Stimulated activated CD4-positive, alpha-beta T cell treated with anti-CD3 and anti-CD28 coated beads, Interleukin-15, amount 100 ng/mL, for 1 hour (primary cell): Measurements from ENCODE around the gene NFE2L1.
"Not testable (repeated sequence)": the region's sequence is repeated elsewhere in the genome, so short reads cannot be mapped to it uniquely, and the experiment has no call there.

Experiments used
- DNase-seq, 2 donors: peaks; one replicate each; pipeline ENCODE4 v3.0.0-alpha.2; 2020; ENCODE audit warnings: low read depth in 1 of 2, low spot score in 1 of 2

The NFE2L1 gene, protein sequence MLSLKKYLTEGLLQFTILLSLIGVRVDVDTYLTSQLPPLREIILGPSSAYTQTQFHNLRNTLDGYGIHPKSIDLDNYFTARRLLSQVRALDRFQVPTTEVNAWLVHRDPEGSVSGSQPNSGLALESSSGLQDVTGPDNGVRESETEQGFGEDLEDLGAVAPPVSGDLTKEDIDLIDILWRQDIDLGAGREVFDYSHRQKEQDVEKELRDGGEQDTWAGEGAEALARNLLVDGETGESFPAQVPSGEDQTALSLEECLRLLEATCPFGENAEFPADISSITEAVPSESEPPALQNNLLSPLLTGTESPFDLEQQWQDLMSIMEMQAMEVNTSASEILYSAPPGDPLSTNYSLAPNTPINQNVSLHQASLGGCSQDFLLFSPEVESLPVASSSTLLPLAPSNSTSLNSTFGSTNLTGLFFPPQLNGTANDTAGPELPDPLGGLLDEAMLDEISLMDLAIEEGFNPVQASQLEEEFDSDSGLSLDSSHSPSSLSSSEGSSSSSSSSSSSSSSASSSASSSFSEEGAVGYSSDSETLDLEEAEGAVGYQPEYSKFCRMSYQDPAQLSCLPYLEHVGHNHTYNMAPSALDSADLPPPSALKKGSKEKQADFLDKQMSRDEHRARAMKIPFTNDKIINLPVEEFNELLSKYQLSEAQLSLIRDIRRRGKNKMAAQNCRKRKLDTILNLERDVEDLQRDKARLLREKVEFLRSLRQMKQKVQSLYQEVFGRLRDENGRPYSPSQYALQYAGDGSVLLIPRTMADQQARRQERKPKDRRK

DNA sequence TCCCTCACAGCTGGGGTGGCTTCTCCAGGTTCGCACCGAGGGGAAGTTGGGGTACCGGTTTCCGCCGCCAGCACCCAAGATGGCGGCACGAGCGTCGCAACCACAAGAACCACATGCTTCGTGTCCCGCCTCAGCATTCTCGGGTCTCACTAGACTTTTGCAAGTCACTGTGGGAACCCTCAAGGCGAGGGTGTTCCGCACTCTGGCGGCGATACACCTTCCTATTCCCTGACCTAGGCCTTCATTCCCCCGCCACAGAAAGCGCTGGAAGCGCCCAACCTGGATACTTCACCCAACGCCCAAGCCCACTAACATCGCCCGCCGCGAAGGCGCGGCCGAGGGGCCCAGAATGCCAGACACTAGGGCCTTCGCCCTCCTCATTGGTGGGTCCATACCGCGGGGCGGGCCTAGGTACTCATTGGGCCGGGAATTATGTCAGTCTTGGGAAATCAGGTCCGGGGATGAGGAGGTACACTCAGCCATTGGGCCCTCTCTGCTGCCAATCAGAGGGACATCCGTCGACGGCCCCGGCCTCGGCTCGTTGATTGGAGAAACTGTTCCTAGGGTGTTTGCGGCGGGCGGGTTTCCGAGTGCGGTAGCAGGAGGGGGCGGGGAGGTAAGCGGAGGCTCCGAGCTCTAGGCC is at the start of gene NFE2L1:
NFE2L1 (plus strand) TSS at position 619 of the 643 bp plus-strand sequence. CDS start 2,760 bp downstream, outside the sequence.
- DNase-seq, result peak; percentile 88 to 96

DNA sequence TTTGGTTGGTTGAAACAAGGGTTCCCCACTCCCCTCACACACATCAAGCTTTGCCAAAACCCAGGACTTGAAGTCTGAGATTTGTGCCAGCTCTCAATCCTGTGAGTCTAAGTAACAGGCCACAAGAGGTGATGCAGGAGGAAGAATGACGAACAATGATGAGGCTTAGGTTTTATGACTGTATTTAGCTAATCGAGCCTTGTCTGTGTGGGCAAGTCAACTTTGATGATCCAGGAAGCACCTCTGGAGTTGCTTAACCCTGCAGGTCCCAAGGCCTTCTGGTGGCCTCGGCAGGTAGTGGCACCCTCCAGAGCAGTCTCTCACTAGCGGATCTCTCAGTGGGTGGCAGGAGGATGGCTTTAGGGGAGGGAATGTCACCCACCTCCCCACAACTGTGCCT is 48.6 kb upstream of the NFE2L1 start:
- no peak for DNase-seq

DNA sequence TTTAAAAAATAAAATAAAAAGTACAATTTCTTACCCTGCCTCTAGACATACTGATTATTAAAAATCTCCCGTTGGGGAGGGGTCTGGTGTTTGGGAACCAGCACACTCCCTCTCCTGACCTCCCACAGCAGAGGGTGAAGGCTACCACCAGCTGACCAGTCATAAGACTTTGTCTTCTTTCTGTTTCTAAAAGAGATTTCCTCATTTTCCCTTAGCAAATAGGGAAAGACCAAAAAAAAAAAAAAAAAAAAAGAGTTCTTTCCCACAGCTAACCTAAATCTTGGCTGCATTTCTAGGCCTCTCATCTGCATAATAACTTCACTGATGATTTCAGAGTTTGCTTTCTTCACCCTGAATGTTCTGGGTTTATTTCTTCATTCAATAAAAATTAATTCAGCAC is 47.0 kb upstream of the NFE2L1 start:
- no peak for DNase-seq

DNA sequence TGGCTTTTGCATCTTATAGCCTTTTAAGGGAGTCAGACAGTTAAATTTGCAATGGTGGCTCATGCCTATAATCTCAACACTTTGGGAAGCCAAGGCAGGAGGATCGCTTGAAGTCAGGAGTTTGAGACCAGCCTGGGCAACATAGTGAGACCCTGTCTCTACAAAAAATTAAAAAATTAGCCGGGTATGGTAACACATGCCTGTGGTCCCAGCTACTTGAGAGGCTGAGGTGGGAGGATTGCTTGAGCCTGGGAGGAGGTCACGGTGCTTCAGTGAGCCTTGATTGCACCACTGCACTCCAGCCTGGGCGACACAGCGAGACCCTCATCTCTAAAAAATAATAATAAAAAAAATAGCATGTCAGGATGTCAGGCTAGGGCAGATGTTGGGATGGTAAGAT is 46.5 kb upstream of the NFE2L1 start:
- not testable (repeated sequence) for DNase-seq

DNA sequence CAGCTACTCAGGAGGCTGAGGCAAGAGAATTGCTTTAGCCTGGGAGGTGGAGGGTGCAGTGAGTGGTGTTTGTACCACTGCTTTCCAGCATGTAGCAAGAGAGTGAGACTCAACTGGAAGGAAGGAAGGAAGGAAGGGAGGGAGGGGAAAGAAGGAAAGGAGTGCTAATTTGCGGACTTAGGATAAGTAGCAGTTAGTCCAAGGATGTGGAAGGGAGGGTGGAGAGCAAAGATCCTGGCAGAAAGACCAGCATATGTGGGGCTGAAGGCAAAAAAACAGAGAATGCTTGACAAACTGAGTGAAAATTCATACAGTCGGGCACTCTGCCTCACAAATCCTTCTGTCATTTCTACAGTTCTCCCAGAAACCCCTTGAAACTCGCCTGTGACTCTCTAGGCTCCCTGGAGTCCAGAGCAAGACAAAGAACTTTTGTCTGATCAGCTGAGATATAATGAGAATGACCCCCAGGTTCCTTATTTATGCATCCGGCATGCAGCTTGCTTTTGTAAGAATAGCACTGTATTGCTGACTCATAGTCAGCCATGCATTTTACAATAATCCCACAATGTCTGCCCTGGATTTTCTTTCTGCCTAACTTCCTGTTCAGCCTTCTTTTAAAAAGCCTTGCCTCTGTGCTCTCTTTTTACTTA is 45.8 kb upstream of the NFE2L1 start:
- no peak for DNase-seq

DNA sequence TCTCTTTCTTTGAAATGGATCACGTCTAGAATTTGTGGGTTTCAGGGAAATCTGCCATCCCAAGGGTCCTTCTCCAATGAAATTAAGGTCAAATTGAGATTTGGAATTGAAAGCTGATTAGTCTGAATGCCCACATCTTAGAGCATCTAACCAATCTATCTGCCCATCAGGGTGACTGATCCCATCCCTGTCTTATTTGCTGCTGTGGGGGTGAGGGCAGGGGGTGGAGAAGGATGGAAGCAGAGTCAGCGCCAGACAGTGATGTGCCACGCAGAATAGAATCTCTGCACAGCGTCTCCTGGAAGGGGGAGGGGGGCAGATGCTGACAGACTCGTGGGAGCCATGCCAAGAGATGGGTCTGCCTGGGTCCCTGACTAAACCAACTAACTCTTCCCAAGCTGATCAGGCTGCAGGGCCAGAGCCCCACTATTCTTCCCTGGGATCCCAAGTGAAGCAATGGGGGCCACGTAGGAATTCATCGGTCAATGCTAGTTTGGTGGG is 45.2 kb upstream of the NFE2L1 start:
- no peak for DNase-seq

DNA sequence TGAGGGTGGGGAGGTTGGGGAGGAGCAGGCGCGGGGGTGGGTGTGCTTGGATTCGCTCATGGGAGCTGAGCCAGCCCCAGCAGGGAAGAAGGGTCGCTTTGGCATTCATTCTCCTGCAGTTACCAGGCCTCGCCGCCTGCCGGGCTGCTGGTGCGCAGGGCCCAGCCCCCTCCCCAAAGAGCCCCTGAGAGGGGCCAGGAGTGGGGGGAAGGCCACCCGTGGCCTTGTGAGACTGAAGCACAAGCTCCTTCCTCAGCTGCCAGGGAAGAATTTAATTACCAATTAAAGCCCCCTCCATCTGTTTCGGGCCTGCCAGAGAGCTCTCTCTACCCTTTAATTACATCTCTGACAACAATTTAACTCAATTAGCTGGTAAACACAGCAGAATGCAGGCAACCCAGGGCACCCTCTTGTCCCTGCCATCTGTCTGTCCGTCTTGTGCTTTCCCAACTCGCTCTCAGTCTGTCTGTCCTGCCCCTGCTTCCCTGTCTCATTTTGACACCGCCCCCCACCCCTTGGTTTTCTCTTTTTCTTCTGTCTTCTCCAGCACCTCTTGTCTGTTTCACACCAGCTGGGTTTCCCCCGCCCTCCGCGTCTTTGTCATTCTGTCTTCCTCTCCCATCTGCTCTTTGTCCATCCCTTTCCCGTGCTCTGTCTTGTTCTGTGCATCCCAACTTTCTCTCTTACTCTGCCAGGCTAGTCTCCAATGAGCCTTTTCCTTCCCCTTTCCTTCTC is 44.6 kb upstream of the NFE2L1 start:
- DNase-seq, result no peak

DNA sequence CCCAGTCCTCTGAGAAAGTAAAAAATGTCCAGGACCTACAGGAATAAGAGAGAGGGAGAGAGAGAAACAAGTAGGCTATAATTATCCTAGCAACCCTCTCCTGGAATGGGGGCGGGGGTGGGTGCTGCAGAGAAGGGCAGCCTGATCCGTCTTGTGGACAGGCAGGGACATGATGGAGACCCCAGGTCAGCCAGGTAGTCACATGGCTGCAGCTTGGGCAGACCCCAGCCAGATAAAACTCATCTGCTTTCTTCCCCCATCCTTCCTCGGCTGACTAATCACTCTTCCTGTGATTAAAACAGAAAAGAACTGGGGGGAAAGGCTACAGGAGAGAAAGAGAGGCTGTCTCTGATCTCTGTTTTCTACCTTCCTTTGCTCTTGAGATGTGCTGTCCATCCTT is 43.2 kb upstream of the NFE2L1 start:
- no peak for DNase-seq

DNA sequence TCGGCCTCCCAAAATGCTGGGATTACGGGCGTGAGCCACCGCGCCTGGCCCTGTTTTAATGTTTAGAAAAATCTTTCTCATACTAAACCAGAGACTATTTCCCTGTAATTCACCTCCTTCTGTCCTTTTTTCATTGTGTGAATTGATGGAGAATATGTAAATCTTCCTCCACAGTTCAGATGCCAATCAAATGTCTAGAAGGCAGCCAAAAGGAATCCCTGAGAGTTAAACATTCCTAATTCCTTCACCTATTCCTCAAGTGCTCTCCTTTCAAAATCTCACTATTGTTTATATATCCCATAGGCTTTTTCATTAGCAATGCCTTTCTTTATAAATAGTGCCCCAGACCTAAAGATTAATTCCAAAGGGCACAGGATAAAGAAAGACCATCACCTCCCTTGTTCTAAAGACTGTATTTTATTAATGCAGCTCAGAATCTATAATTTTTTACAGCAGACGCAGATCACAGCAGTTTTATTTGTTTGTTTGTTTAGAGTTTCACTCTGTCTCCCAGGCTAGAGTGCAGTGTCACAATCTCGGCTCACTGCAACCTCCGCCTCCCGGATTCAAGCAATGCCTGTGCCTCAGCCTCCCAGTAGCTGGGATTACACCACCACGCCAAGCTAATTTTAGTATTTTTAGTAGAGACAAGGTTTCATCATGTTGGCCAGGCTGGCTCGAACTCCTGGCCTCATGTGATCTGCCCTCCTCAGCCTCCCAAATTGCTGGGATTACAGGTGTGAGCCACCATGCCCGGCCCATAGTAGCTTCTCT is 41.0 kb upstream of the NFE2L1 start:
- DNase-seq, result no peak

DNA sequence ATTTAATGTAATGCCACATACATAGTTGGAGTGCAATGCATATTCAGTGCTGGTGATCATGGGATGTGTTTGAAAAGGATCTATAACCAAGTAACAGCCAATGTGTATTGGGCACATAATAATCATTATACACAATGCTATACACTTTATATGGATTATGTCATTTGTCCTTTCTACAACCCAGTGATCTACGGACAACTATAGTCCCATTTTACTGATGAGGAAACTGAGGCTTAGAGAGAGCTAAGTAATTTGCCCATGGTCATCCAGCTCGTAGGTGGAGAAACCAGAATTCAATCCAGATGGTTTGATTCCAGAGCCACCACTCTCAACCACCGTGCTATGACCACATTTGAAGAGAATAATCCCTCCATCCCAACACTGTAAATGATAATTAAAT is 38.0 kb upstream of the NFE2L1 start:
- DNase-seq, result no peak

DNA sequence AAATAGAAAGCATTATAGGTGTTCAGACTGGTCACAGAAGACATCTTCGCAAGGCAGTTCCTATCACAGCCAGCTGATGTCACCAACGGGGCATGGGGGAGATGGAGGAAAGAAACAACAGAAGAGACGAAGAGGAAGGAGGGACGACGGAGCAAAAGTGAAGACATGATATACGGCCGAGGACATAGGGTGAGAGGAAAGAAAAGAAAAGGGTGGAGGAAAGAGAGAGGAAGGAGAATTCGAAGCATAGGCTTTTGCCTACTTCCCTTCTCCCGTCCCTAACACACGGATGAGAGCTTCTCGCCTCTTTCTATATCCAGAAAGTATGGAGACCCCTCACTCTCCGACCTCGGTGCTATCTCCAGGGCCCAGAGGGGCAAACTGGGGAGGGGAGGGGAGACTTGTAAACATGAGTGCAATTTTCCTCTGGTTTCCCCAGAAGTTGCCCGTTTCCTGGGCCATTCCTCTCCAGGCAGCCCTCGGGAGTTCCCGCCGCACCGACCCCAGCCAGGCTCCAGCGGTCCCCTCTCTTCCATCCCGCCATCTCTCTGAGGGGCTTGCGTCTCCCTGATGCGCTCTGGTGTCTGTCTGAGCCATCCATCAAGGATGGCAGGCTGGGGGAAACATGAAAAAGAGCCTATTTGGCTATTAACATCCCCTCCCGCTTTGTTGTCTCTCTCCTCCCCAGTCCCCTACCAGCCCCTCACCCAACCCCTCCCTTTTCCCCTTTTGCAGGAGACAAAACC is 36.6 kb upstream of the NFE2L1 start:
- no peak for DNase-seq

DNA sequence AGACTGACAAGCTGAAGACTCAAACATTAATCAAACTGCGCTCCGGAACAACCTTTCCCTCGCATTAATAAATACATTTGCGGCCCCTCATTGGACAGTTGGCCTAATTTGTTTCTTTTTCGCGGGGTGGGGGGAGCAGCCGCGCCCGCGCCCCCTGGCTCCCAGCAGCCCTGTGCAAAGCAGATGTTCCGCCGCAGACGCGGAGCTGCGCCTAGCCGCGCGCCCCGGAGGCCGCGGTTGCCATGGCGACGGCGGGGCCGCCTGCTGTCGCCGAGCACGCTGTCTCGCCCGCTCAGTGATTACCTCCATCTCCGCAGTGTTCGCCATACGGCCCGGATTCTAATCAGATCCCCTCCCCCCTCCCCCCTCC is 36.0 kb upstream of the NFE2L1 start:
- peak; percentile 29 to 44 for DNase-seq

DNA sequence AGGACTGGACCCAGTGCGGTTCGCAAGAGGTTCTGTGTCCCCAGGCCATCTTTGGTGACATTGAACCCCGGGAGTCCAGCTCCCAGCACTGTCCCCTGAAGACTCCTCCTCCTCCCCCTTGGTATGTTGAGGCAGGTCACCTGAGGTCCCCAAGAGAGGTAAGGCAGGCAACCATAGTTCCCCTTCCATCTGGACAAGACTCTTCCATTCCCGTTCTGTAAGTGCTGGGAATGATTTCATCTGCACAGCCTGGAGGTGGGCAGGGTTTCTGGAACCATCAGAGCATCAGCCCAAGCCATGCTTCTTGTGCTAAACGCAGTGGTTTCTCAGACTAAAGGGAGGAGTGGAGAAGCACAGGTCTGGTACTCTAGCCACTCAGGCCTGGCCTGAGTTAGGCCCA is 35.5 kb upstream of the NFE2L1 start:
- DNase-seq, result no peak

DNA sequence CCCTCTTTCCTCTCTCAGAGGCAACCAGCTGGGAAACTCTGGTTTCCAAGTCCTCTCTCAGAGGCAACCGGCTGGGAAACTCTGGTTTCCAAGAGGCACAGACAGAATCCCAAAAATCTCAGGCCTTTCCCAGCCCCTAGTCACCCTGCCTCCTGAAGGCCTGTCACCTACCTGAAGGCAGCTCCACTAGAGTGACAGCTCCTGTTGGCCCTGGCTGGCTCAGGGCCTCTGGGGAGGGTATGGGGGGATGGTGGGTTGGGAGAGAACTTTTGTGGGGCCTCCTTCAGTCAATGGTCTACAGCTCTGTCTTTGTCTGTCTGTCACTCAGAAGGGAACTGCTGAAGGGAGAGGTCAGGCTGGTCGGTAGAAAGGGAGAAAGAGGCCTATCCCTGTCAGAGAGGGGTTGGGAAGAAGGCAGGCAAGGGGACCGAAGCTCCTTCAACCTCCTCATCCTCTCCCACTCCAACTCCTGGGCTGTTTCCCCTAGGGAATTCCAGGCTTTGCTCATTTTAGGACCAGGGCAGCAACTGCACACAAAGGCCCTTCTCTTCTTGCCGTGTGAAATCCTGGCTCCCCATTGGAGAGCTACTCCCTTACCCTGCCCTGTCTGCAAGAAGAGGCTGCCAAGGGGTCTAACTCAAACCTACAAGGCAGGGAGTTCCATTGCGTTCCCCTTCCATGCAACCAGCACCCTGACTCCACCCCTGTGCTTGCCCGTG is 34.1 kb upstream of the NFE2L1 start:
- no peak for DNase-seq

DNA sequence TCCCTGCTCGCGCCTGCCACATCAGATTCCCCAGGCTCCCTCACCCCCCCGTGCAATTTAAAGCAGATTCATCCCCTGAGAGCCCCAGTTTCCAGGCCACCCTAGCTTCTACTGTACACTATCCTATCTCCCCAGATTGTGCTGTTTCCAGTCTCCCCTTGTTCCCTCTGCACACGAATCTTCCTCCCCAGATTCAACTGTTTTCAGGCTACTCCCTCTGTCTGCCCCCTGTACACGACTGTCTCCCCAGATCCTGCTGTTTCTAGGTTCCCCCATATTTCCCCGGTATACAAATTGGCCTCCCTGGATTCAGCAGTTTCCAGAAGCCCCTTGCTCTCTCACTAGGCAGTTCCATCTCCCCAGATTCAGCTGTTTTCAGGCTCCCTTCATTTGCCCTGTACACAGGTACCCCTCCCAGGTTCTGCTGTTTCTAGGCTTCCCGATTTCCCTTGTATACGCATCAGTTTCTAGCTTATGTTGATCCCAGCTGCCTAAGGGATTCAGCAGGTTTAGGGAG is 33.5 kb upstream of the NFE2L1 start:
- no peak for DNase-seq

DNA sequence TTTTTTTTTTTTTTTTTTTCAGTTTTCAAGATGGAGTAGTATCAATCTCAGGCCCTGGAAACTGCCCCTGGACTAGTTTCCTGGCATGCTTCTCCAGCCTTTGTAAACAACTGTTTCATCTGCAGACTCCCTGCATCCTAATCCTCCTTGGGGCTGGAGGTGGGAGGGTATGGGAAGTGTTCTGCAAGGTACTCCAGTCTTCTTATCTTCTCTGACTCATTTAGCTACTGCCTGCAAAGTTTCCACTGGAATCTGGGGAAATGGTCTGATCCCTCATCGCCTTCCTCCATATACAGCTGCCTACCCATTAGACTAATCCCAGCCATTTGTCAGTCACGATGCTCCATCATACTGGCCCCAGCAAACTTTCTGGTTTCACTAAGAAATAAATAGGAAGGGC is 32.0 kb upstream of the NFE2L1 start:
- no peak for DNase-seq

DNA sequence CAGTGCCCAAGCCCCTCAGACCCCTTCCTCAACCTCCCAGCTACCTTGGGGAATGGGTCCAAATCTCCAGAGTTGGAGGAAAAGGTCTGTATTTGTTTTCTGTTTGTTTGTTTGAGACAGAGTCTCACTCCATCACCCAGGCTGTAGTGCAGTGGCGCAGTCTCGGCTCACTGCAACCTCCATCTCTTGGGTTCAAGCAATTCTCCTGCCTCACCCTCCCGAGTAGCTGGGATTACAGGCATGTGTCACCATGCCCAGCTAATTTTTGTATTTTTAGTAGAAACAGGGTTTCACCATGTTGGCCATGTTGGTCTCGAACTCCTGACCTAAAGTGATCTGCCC is 30.4 kb upstream of the NFE2L1 start:
- DNase-seq, result not testable (repeated sequence)

DNA sequence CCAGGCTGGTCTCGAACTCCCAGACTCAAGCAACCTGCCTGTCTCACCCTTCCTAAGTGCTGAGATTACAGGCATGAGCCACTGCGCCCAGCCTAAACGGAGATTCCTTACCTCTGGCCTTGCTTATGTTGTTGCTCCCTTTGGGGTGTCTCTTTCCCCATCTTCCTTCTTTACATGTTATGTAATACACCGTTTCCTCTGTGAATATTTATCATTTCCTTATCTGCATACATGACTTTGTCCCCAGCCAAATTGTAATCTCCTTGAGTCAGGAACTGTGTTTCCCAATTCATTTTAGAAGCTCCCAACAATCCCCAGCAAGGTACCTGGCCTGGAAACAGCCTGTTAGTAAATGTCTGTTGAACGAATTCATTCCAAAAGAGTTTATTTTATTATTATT is 26.2 kb upstream of the NFE2L1 start:
- no peak for DNase-seq
